Anterior cingulate cortex (tissue), 58 donors: ENCODE data around the gene SFRP5.

Experiments
- DNase-seq, 58 donors: peaks; one replicate each; lab custom pipeline; 2025; lab: John Stamatoyannopoulos, UW

SFRP5 gene

DNA sequence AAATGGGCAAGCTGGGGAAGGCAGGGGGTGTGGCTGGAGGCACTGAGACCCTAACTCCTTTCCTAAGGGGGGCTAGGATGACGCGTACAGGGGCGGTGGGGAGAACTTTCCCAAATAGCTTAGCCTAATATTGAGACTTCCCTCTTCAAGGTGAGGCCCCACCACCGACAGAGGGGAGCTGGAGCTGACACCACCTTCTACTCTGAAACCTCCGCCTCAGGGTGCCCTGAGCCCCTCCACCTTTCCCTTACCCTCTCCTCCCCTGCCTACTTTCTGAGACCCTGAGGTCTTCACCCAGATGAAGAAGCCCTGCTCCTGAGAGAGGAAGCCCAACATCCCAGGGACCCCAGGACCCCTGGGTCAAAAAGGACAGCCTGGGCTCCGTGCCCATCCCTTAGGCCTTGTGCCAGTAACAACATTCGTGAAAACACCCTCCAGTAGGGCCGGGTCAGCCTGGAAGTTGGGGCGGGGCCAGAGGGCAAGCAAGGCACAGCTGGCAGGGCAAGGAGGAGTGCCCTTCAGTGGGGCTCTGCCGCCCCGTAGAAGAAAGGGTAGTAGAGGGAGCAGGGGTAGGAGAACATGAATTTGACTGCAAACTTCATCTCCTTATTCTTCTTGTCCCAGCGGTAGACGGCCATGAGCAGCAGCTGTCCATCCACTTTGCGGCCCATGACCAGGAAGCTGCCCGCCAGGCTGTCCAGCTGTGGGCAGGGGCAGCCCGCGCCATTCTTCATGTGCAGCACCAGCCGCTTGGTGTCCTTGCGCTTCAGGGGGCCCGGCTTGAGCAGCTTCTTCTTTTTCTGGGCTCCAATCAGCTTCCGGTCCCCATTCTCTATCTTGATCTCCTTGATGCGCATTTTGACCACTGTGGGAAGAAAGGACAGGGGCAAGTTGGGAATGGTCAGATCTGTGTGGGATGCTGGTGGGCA is 4.5 kb downstream of the SFRP5 start:
- no peak for DNase-seq

DNA sequence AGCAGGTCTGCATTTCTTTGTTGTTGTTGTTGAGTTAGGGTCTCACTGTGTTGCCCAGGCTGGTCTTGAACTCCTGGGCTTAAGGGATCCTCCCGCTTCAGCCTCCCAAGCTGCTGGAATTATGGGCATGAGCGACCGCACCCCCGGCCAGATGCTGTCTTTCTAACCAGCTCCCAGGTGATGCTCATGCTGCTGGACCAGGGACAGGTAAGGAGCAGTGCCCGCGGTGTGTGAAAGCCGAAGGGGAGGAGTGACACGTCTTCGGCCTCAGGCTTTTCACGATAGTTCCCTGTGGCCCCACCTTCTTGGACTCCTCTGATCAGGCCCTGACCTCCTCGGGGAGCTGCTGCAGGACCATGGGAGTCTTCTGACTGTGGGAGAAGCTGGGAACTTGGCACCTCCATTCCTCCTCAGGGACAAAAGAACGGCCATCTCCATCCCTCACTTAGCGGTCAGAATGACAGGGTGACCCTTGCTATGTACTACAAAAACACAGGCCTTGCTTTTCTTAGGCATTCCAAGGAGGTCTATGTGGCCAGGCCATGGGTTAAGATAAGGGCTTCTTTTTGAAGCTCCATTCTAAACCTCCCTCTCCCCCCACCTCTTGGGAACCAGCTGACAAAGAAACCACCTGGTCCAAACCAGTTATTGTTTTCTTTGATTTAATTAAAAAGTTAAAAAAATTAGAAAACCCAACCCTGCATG is 5.5 kb downstream of the SFRP5 start:
- no peak for DNase-seq

DNA sequence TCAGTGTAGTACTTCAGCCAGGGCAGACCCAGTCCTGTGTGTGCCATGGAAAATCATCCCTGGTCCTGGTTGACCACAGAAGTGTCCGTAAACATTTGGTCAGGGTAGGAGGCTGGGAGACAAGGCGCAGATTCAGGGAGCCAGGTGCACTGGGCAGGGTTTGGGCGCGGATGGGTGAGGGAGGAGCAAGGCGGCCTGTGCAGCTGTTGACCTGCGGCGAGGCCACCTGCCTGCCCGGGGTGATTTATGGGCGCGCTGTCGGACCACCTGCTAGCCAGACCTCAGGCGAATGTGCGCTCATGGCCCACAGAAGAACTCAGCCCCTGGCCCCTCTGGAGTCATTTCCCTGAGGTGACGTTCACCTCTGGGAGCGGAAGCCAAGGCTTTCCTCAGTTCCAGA is 6.6 kb downstream of the SFRP5 start:
- no peak for DNase-seq

DNA sequence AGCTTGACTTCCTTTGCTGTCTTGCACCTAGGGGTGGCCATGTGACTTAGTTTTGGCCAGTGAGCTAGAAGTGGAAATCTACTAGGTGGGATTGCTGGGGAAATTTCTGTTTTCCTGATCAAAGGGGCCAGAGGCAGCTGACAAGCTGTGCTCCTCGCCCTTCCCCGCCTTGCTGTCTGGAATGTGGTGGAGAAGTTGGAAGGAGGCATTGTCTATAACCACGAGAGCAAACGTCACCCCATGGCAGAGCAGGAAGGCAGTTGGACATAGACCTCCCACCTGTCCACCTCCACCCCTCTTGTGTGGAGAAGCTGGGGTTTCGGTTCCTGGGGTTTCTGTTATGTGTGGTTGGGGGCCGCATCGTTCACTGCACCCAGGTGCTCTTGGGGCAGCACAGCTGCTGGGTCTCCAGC is 7.3 kb downstream of the SFRP5 start:
- no peak for DNase-seq

DNA sequence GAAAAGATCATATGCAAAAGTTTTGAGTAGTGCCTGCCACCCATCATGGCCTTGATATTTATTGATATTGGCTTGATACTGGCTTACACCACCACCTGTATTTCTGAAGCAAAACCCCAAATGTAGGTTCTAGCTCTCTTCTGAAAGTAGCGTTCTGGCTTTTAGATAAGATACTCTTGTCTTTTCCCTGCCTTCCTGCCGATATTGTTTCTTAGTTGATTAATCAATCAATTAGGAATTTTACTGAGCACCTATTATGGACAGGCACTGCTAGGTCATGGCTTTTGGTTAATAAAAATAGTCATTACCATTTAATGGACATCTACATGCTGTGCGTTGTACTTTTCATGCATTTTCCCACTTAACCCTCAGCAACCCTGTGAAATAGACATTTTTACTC is 7.9 kb downstream of the SFRP5 start:
- DNase-seq: no peak

DNA sequence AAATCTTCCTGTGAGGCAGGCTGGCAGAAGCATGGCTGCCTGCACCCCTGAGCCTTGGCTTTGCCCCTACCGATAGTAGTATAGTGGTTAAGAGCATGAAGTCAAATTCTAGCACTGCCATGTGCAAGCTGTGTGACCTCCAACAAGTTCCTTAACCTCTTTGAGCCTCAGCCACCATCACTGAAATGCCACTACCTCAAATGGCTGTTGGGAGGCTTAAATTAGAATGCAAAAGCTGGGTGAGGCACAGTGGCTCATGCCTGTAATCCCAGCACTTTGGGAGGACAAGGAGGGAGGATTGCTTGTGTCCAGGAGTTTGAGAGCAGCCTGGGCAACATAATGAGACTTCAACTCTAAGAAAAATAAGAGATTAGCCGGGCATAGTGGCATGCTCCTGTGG is 8.4 kb downstream of the SFRP5 start:
- no peak for DNase-seq

DNA sequence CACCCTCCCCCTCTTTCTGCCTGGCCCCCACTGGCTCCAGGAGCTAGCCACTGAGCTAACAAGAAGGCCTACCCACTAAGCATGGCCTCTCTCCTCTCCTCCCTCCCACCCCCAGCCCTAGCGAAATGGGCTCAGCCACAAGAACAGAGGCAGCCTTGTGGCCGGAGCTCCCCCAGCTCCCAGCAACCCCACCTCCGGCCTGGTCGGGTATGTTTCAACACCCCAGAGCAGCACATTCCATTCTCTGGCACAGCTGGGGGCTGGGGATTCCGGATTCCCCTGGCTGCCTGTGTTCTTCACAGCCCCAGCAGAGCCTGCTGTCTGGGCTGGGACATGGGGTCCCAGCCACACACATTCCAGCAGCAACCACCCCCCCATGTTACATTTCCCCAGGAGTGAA is 9.0 kb downstream of the SFRP5 start:
- peak in 4 of 58 donors; percentile 19 to 74 (median 26) for DNase-seq

DNA sequence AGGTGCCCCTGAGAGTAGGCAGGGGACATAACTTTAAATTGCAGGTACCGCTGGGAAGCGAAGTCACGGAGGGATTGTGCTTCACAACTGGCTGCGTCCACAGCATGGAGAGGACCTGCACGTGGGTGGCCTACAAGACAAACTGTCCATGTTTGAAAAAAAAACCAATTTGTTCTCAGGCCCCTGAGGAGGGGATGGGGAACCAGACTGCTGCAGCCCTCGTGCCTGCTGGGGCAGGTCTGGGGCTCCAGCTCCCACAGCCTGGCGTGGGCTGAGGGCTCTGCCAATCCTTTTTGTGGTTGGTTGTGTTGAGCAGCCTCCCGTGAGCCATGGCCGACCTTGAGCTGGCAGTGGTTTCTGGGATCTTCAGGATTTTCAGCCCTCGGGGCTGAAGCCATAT is 9.7 kb downstream of the SFRP5 start:
- DNase-seq: no peak

DNA sequence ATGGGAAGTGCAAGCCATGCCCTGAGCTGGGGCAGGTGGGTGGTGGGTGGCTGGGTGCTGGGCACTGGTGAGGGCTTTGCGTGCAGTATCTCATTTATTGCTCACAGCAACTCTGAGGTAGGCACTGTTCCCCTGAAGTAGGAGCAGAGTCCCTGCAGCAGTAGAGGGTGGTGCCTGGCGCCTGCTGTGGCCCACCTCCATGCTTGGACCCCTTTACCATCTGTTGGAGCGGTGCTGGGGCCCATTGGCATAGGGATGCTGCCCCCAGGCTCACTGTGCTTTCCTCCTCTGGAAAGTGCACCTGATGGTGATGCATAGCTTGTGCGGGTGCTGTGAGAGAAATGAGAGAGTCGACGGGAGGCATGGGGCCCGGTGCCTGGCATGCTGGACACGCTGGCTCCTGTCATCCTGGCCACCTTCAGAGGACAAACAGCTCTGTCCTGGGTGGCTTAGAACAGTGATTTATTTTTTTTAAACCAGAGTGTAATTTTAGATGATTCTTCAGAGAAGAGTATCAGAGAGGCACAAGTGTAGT is 10.4 kb downstream of the SFRP5 start:
- no peak for DNase-seq

DNA sequence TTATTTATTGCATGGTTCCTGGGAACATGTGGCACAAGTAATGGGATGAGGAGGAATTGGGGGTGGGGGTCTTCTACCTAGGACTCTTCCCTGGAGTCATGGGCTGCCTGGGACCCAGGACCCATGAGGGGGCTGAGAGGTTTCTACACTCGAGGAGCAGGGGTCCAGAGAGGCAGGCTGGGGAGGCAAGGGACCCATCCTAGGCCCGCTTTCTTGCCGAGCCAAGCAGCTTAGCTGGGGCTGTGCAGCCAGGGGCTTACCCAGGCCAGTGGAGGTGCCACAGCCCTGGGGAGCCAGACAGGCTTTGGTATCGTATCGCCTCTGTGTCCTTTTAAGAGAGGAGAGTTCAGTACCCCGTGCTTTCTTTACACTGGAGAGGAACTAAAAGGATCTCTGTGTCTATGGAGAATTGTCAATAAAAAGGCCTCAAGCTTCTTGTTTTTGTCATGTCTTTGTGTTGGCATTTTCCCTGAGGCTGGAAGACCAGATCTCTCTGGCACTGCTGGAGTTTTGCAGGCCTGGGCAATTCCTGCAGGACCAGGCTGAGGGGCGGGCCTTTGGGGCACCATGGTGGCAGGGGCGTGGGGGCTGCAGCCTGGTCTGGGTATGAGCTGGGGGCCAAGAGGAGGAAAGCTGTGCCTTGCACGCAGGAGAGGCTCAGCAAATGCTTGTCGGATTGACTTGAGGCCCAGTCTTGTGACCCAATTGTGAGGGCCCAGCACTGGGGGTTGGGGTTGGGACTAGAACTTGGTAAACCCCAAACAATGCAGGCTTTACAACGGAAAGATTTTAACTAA is 11.1 kb downstream of the SFRP5 start:
- DNase-seq: no peak

DNA sequence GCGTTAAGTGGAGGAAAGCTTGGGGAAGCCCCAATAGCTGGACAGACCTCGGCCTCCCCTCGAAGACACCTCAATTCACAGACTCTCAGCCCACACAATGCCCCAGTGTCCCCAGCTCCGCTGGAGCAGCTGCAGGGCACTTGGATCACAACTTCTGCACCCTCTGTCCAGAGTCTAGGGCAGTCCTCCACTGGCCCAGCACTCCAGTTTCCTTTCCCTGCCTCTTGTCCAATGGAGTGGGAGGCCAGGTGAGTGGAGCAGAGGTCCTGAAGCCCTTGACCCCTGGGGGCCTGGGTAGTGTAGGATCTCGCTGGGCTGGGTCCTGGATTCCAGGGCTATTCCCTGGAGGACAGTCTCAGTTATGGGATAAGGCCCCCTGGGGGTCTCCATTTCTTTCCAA is 11.9 kb downstream of the SFRP5 start:
- no peak for DNase-seq

DNA sequence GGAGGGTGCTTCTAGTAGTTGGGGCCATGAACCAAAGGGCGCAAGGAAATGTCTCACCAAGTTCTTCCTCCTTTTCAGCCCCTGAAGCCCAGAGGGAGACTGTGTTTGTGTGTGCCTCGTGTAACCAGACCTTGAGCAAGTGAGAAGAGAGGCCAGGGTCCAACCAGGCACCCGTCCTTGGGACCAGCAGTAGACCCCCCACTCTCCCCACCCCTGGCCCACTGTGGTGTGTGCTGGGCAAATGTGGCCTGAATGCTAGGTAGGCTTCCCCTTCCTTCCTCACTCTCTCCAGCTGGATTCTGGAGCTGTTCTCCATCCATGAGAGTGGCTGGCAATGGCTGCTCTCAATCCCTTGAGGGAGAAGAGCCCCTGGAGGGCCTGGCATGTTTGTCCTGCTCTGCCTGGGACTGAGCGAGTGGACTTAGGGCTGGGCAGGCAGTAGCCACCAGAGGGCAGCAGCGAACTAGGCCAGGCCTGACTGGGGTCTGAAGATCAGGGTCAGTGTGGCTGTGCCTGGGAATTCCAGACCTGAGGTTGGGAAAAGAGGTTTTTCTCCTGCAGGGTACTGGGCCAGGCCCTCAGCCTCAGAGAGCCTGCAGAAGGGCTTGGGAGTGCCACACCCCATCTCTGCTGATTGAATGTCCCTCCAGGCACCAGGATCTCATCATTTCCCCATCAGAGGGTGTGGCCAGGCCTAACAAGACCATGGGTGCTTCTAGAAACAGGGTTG is 12.5 kb downstream of the SFRP5 start:
- DNase-seq: peak in 48 of 58 donors; percentile 9 to 73 (median 41)

DNA sequence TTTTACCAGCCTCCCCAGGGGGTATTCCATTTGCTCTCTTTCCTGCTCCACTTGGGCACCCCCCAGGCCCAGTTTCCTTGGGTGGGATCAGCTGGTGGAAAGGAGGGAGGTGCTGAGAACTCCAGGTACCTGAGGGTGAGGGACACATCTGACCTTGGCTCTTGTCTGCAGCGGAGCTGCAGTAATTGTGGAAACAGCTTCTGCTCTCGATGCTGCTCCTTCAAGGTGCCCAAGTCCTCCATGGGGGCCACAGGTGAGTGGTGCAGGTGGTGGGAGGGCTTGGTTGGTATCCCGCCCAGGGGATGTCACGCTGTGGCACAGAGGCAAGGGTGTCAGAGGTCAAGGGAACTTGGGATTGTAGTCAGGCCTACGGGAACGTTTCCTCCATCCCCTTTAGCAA is 14.3 kb downstream of the SFRP5 start:
- no peak for DNase-seq

DNA sequence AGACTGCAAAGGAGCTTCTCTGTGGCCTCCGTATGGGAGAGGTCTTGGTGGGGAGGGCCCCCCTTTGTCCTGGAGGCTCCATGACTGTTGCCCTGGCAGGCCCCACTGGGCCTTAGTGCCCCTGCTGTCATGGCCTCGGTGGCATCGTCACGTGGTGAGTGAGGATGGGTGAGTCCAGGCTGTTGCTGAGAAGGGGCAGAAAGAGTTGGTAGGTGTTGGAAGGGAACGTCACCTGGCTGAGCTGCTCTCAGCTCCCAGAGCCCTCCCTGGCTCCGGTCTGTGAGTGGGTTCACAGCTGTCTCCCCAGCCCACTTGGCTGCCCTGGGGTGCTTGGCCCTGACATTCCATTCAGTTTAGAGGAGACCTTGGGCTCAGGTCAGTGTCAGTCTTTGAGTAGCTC is 16.1 kb downstream of the SFRP5 start:
- DNase-seq: no peak

DNA sequence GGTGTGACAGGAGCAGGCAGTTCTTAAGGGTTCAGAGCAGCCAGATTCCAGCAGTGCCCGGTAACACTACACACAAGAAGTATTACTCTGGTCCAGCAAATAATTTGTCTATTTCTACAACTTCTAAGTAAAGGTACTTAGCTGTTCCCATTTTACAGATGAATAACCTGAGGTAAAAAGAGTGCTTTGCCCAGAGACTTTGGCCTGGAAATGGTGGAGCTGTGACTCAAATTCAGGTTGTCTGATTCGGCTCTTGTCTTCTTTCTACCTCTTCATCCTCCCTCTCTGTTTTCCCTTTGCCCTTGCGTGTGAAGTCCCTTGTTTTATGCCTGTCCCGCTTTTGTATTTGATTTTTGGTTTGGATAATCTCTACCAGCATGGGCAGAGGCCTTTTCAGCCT is 17.1 kb downstream of the SFRP5 start:
- DNase-seq: no peak

DNA sequence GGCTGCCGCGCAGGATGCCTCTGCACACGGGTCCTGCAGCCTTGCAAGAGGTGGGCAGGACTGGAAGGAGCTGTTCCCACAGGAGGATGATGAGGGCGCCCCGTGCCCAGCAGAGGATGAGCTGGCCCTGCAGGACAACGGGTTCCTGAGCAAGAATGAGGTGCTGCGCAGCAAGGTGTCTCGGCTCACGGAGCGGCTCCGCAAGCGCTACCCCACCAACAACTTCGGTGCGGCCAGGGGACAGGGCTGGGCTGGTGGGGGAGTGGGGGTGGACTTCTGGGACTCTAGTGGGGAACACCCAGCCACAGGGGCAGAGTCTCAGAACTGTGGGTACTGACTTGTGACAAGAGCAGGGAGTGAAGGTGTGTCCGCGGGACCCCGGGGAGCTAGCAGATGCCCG is 18.8 kb downstream of the SFRP5 start:
- DNase-seq: no peak

DNA sequence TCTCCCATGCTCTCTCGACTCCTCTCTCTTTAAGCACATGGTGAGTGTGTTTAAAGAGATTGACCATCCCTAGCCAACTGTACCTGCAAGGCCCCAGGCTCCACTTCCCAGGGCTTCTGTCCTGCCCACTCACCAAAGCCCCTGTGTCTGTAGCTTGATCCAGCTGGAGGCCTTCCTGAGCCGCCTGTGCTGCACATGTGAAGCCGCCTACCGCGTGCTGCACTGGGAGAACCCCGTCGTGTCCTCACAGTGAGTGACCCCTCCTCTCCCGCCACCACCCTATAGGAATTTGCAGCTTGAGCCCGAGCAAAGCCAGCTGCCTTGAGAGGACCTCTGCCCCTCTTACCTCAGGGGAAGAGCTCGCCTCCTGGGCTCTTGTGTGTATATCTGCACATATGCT is 23.7 kb downstream of the SFRP5 start:
- DNase-seq: no peak

DNA sequence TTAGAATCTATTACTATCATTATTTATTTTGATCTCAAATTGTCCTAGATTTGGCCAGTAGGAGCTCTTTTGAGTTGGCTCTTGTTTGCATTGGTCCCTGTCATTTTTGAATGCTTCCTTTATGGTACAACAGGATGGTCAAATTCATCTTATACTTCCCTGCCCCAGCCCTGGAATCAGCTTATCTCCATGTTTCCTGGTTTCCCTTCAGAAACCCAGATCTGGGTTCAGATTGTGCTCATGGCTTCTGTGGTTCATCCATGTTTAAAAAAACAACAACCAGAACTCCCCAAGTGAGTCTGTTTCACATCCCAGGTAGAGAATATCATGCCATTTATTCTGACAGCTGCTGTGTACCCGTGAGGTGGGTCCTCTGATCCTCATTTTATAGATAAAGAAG is 24.2 kb downstream of the SFRP5 start:
- no peak for DNase-seq

DNA sequence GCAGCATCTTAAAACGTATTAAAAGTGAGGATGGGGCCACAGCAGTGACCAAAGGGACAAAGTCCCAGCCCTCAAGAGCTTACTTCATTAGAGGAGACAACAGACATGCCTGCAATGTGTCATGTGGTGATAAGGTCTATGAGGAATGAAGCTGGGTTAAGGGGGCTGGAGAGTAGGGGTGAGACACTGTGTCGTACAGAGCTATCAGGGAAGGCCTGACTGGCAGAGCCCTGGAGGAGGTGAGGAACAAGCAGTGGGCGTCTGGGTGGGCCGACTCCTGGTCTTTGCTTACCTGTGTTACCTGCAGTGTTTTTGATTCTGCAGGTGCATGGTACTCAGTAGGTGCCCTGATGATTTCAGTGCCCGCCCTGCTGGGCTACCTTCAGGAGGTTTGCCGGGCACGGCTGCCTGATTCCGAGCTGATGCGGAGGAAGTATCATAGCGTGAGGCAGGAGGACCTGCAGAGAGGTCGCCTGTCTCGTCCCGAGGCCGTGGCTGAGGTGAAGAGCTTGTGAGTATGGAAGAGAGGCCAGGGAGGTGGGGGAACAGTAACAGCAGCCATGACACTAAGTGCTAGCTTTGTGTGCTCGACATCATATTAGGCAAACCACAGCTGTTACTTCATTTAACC is 27.3 kb downstream of the SFRP5 start:
- no peak for DNase-seq
